Small intestine (tissue), 7 donors: Measurements from ENCODE around the gene CNTD1. TPM values are rescaled to one million over a fixed set of nuclear protein-coding genes. Genes with fewer than 3 reads are reported as not detected.
"Not testable (repeated sequence)": the region's sequence is repeated elsewhere in the genome, so short reads cannot be mapped to it uniquely, and the experiment has no call there.

Experiments
- DNase-seq, 2 donors: peaks; one replicate each; pipeline versions ENCODE4 v3.0.0 to v3.0.0-alpha.2; 2013
- FAIRE-seq: peaks from 2 replicates; lab custom pipeline; 2012; peaks lifted over from hg19 to GRCh38; lab: Jason Lieb, UNC
- H3K27ac ChIP-seq, 3 donors: one replicate each; pipeline ENCODE4 v1.5.1; 2013; ENCODE audit warnings: low read length in 2 of 3, mild to moderate bottlenecking in 2 of 3, control low read depth in 1 of 3, inconsistent platforms in 1 of 3, low read depth in 1 of 3, moderate library complexity in 1 of 3
- H3K27me3 ChIP-seq, 3 donors: one replicate each; pipeline ENCODE4 v1.6.1; 2013; ENCODE audit warnings: low read length in 3 of 3, inconsistent platforms in 1 of 3; ENCODE audit not compliant: control insufficient read depth in 3 of 3, insufficient read depth in 3 of 3
- H3K36me3 ChIP-seq, 3 donors: one replicate each; pipeline ENCODE4 v1.6.1; 2013; ENCODE audit warnings: low read length in 3 of 3, inconsistent platforms in 1 of 3, low read depth in 1 of 3, mild to moderate bottlenecking in 1 of 3, moderate library complexity in 1 of 3; ENCODE audit not compliant: control insufficient read depth in 3 of 3, insufficient read depth in 2 of 3
- H3K4me1 ChIP-seq, 3 donors: one replicate each; pipeline ENCODE4 v1.6.1; 2013; ENCODE audit warnings: low read length in 2 of 3, inconsistent platforms in 1 of 3, low read depth in 1 of 3, mild to moderate bottlenecking in 1 of 3, moderate library complexity in 1 of 3; ENCODE audit not compliant: control insufficient read depth in 3 of 3, insufficient read depth in 2 of 3
- H3K4me3 ChIP-seq, 3 donors: one replicate each; pipeline ENCODE4 v1.5.1; 2013; ENCODE audit warnings: low read length in 3 of 3, control low read depth in 1 of 3, inconsistent platforms in 1 of 3, low read depth in 1 of 3, mild to moderate bottlenecking in 1 of 3, moderate library complexity in 1 of 3
- H3K9me3 ChIP-seq, 2 donors: one replicate each; pipeline ENCODE4 v1.6.1; 2013; ENCODE audit warnings: low read depth in 1 of 2, low read length in 1 of 2; ENCODE audit not compliant: control insufficient read depth in 2 of 2, insufficient read depth in 1 of 2
- WGBS, 3 donors: extraction: QIAGEN DNeasy Blood & Tissue Kit; methylation state at CpG; one replicate each; pipeline ENCODE4 v1.1.7; 2013; 5-methylcytosine and 5-hydroxymethylcytosine counted together
- polyA plus RNA-seq, 4 donors: library from polyadenylated mRNA; stranded (reverse) in 3 of 4; unstranded in 1 of 4; fragments of 200-250 nt in 3 of 4; fragments of 120-200 nt in 1 of 4; gene quantifications; one replicate each; pipeline versions ENCODE4 v1.2.1 to v1.2.3, GENCODE V29; 2013
- donor health status: healthy with polysubstance abuse.
- donor health status: control.
- donor health status: control.
- donor health status: Bipolar disorder and iron deficiency.
- donor health status: healthy.

The CNTD1 gene
- polyA plus RNA-seq, 4 donors = 0.52 to 2.3 TPM; not detected in 2

- H3K27ac ChIP-seq = no peak overlapping the region
- peaks cover 0 to 8% (median 0%) of the 10 kb centered on the region in 3 donors for H3K27me3 ChIP-seq
- peaks cover 0 to 17% (median 7%) of the 10 kb centered on the region in 3 donors for H3K4me1 ChIP-seq
- DNase-seq (no peak), FAIRE-seq (no peak)
- no peak overlapping the region for H3K4me3 ChIP-seq
- peaks cover 6 to 30% (median 6%) of the 10 kb centered on the region in 3 donors for H3K36me3 ChIP-seq
- 89 to 95% (median 89%) methylated on average over 9 of the region's 9 CpGs for WGBS, 3 donors
- no peaks in the 10 kb centered on the region for H3K9me3 ChIP-seq
These were observed 50.4 kb downstream of the CNTD1 start for GRCh38 chr17:42849031-42849430.

- Histone ChIP-seq H3K27ac (no peak overlapping the region), H3K27me3 (peaks cover 0 to 8% (median 0%) of the 10 kb centered on the region in 3 donors), H3K36me3 (peaks cover 3 to 24% (median 4%) of the 10 kb centered on the region in 3 donors), H3K9me3 (no peaks in the 10 kb centered on the region), H3K4me1 (peaks cover 0 to 22% (median 7%) of the 10 kb centered on the region in 3 donors), H3K4me3 (no peak overlapping the region)
- FAIRE-seq = no peak
- 34 to 58% (median 47%) methylated on average over 8 of the region's 8 CpGs for WGBS, 3 donors
- peak in 1 of 2 donors; percentile 72 for DNase-seq
These were observed 51.0 kb downstream of the CNTD1 start for GRCh38 chr17:42849451-42850181.

- Histone ChIP-seq H3K9me3 (no peaks in the 10 kb centered on the region), H3K27me3 (peaks cover 0 to 8% (median 0%) of the 10 kb centered on the region in 3 donors), H3K36me3 (peaks cover 0 to 13% (median 0%) of the 10 kb centered on the region in 3 donors), H3K4me3 (no peak within 1 kb of the TSS), H3K27ac (peak within 1 kb of the TSS in 1 of 3 donors; percentile 33), H3K4me1 (peaks cover 0 to 23% (median 7%) of the 10 kb centered on the region in 3 donors)
- WGBS, 3 donors = 50 to 57% (median 54%) methylated on average over 9 of the region's 9 CpGs
- DNase-seq (no peak), FAIRE-seq (no peak)
These were observed 52.3 kb downstream of the CNTD1 start, which contains the start of gene AOC3 for GRCh38 chr17:42850954-42851353. AOC3 (plus strand) TSS chr17:42851199; CDS start chr17:42851344, 145 bp downstream.

GRCh38 chr17:42851371-42852240 lies 52.9 kb downstream of the CNTD1 start:
- H3K9me3 ChIP-seq, DNase-seq, FAIRE-seq, H3K27me3 ChIP-seq, H3K36me3 ChIP-seq, H3K4me3 ChIP-seq: not testable (repeated sequence)
- peak overlapping the region in 1 of 3 donors; percentile 33 for H3K27ac ChIP-seq
- 81 to 100% (median 88%) methylated on average over 11 to 25 of the region's 28 CpGs for WGBS, 3 donors
- peaks cover 0 to 23% (median 7%) of the 10 kb centered on the region in 3 donors for H3K4me1 ChIP-seq

- peaks cover 0 to 6% (median 0%) of the 10 kb centered on the region in 3 donors for H3K36me3 ChIP-seq
- H3K27ac ChIP-seq = peak overlapping the region in 1 of 3 donors; percentile 66
- 80 to 92% (median 85%) methylated on average over 15 of the region's 15 CpGs for WGBS, 3 donors
- no peaks in the 10 kb centered on the region for H3K9me3 ChIP-seq
- no peak for DNase-seq
- H3K4me3 ChIP-seq = peak overlapping the region in 1 of 3 donors; percentile 18
- peaks cover 0 to 23% (median 7%) of the 10 kb centered on the region in 3 donors for H3K4me1 ChIP-seq
- no peak for FAIRE-seq
- peaks cover 0 to 8% (median 0%) of the 10 kb centered on the region in 3 donors for H3K27me3 ChIP-seq
These were observed 53.7 kb downstream of the CNTD1 start for GRCh38 chr17:42852351-42852750.

- Histone ChIP-seq H3K4me3 (peak overlapping the region in 1 of 3 donors; percentile 18), H3K27ac (peak overlapping the region in 1 of 3 donors; percentile 66), H3K27me3 (peaks cover 0 to 8% (median 0%) of the 10 kb centered on the region in 3 donors), H3K36me3 (peaks cover 0 to 6% (median 0%) of the 10 kb centered on the region in 3 donors), H3K9me3 (no peaks in the 10 kb centered on the region), H3K4me1 (peaks cover 0 to 23% (median 7%) of the 10 kb centered on the region in 3 donors)
- FAIRE-seq (no peak), DNase-seq (no peak)
- 51 to 72% (median 65%) methylated on average over 4 of the region's 4 CpGs for WGBS, 3 donors
These were observed 54.3 kb downstream of the CNTD1 start for GRCh38 chr17:42853004-42853403.

GRCh38 chr17:42853597-42853967 lies 54.9 kb downstream of the CNTD1 start:
- peaks cover 0 to 8% (median 0%) of the 10 kb centered on the region in 3 donors for H3K27me3 ChIP-seq

More at GRCh38 chr17:42853597-42853967, 54.9 kb downstream of the CNTD1 start:
- FAIRE-seq (no peak), DNase-seq (no peak)
- H3K27ac ChIP-seq = peak overlapping the region in 1 of 3 donors; percentile 66
- peaks cover 0 to 6% (median 0%) of the 10 kb centered on the region in 3 donors for H3K36me3 ChIP-seq
- 33 to 48% (median 42%) methylated on average over 5 of the region's 5 CpGs for WGBS, 3 donors
- H3K4me3 ChIP-seq = no peak overlapping the region
- H3K4me1 ChIP-seq = peaks cover 0 to 23% (median 7%) of the 10 kb centered on the region in 3 donors
- no peaks in the 10 kb centered on the region for H3K9me3 ChIP-seq
